T-cell (primary cell): Measurements from ENCODE around the gene POLR1E. TPM values are rescaled to one million over a fixed set of nuclear protein-coding genes. Genes with fewer than 3 reads are reported as not detected.
"Not testable (repeated sequence)": the region's sequence is repeated elsewhere in the genome, so short reads cannot be mapped to it uniquely, and the experiment has no call there.

ENCODE experiments used
- ATAC-seq, 4 experiments: fragments of 200-7000 bp in 3 of 4; fragments of 150-1000 bp in 1 of 4; cut with Tn5 transposase; replicated peaks in 1 of 4; 1 replicate in 3 of 4; 2 replicates in 1 of 4; pipeline ENCODE4 v1.10.0; 2021; ENCODE audit warnings: moderate library complexity in 3 of 4, mild to moderate bottlenecking in 2 of 4, moderate number of reproducible peaks in 1 of 4
- CTCF ChIA-PET, 2 donors: fragments of 300-600 bp; sonication (Branson Sonifier 250); formaldehyde crosslinking; loops; one replicate each; lab custom pipeline; 2022; ENCODE audit warnings: antibody characterized with exemption in 2 of 2; lab: Charles Lee
- POLR2A ChIA-PET, 2 donors: fragments of 300-600 bp; sonication (Branson Sonifier 250); formaldehyde crosslinking; loops; one replicate each; lab custom pipeline; 2022; ENCODE audit warnings: antibody characterized with exemption in 2 of 2; lab: Charles Lee
- DNase-seq, 35 experiments: peaks; one replicate each; pipeline versions ENCODE4 v3.0.0 to v3.0.0-alpha.2; 2013 to 2023
- H3K27ac ChIP-seq: one replicate; pipeline ENCODE4 v1.5.1; 2013; ENCODE audit warnings: low read length
- H3K27me3 ChIP-seq, 2 experiments: replicated peaks in 1 of 2; 1 replicate in 1 of 2; 2 replicates in 1 of 2; pipeline versions ENCODE4 v1.6.1 to v1.7.0; 2013; ENCODE audit warnings: low read length in 1 of 2, mixed read lengths in 1 of 2; ENCODE audit not compliant: control insufficient read depth in 2 of 2, insufficient read depth in 2 of 2; ENCODE audit errors: extremely low read depth in 1 of 2
- H3K36me3 ChIP-seq, 2 donors: 1 replicate in 1 of 2; 2 replicates in 1 of 2; pipeline versions ENCODE4 v1.6.1 to v1.7.0; 2013; ENCODE audit warnings: low read length in 1 of 2; ENCODE audit not compliant: control insufficient read depth in 2 of 2, insufficient read depth in 1 of 2; ENCODE audit errors: extremely low read depth in 1 of 2
- H3K4me1 ChIP-seq, 2 experiments: 1 replicate in 1 of 2; 2 replicates in 1 of 2; pipeline versions ENCODE4 v1.6.1 to v1.7.0; 2013; ENCODE audit warnings: low read length in 2 of 2, mixed read lengths in 1 of 2; ENCODE audit not compliant: insufficient read depth in 2 of 2, control insufficient read depth in 1 of 2; ENCODE audit errors: extremely low read depth in 1 of 2
- H3K4me3 ChIP-seq, 2 donors: 1 replicate in 1 of 2; 2 replicates in 1 of 2; pipeline versions ENCODE4 v1.5.1 to v1.7.0; 2013; ENCODE audit warnings: mild to moderate bottlenecking in 2 of 2, low read length in 1 of 2, moderate library complexity in 1 of 2; ENCODE audit not compliant: control insufficient read depth in 1 of 2; ENCODE audit errors: extremely low read depth in 1 of 2
- H3K9me3 ChIP-seq: 2 replicates; pipeline ENCODE4 v1.7.0; 2013
- H3K27ac Mint-ChIP-seq, 2 donors: one replicate each; pipeline ENCODE4 v1.8.0; 2020 to 2021; ENCODE audit warnings: mild to moderate bottlenecking in 2 of 2, mixed read lengths in 2 of 2
- H3K27me3 Mint-ChIP-seq, 2 donors: one replicate each; pipeline ENCODE4 v1.8.0; 2021 to 2022; ENCODE audit warnings: mixed read lengths in 2 of 2
- H3K36me3 Mint-ChIP-seq: one replicate; pipeline ENCODE4 v1.8.0; 2021; ENCODE audit warnings: mixed read lengths
- H3K4me1 Mint-ChIP-seq, 3 donors: one replicate each; pipeline ENCODE4 v1.8.0; 2020 to 2022; ENCODE audit warnings: mixed read lengths in 3 of 3, mild to moderate bottlenecking in 1 of 3
- H3K4me3 Mint-ChIP-seq, 3 donors: one replicate each; pipeline ENCODE4 v1.8.0; 2020 to 2022; ENCODE audit warnings: mild to moderate bottlenecking in 3 of 3, mixed read lengths in 3 of 3, moderate library complexity in 3 of 3
- H3K9me3 Mint-ChIP-seq, 3 donors: one replicate each; pipeline ENCODE4 v1.8.0; 2020 to 2022; ENCODE audit warnings: mixed read lengths in 3 of 3
- WGBS: methylation state at CpG from one replicate; pipeline ENCODE4 v1.1.5; 2013; ENCODE audit warnings: missing lambda C conversion rate; ENCODE audit not compliant: insufficient coverage; 5-methylcytosine and 5-hydroxymethylcytosine counted together
- total RNA-seq, 35 experiments: library from RNA in 6 of 35; stranded (reverse) in 6 of 35; fragments of 120-200 nt in 1 of 35; gene quantifications; one replicate each; pipeline versions ENCODE4 v1.2.1 to v1.2.4 and lab custom pipeline; 2013 to 2026

The POLR1E gene
- total RNA-seq, 5 donors from 2014 or later (not counting 1 experiment from before 2014, with no cell fraction given): 31.5 to 37.4 (median 35.0) TPM

DNA sequence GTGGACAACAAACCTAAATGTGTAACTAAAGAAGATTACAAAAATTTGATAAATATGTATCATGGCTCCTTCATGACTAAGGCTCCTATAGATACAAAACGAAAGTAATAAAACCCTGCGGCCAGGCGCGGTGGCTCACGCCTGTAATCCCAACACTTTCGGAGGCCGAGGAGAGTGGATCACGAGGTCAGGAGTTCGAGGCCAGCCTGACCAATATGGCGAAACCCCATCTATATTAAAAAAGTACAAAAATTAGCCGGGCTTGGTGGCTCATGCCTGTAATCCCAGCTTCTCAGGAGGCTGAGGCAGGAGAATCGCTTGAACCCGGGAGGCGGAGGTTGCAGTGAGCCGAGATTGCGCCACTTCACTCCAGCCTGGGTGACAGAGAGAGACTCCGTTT, 18.2 kb upstream of the POLR1E start:
- H3K36me3 Mint-ChIP-seq, H3K27ac Mint-ChIP-seq, H3K36me3 ChIP-seq, H3K4me3 Mint-ChIP-seq, ATAC-seq, H3K4me3 ChIP-seq, CTCF ChIA-PET, H3K9me3 ChIP-seq, H3K9me3 Mint-ChIP-seq, H3K27ac ChIP-seq, H3K27me3 Mint-ChIP-seq, H3K27me3 ChIP-seq, DNase-seq, POLR2A ChIA-PET: not testable (repeated sequence)
- peaks cover 13 to 23% of the 10 kb centered on the region in 2 experiments for H3K4me1 ChIP-seq
- peaks cover 33 to 49% (median 40%) of the 10 kb centered on the region in 3 donors for H3K4me1 Mint-ChIP-seq
- 97% methylated on average over 7 of the region's 17 CpGs for WGBS

DNA sequence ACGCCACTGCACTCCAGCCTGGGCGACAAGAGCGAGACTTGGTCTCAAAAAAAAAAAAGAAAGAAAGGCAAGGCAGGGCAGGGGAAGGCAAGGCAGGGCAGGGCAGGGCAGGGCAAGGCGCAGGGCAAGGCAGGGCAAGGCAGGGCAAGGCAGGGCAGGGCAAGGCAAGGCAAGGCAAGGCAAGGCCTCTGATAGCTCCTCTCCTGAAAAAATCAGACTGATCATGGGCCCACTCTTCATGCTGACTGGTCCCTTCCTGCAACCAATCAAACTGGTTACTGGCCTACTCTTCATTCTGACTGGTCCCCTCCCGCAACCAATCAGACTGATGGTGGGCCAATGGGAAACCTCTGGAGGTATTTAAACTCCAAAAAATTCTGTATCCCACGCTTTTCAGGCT, 17.1 kb upstream of the POLR1E start:
- no peak overlapping the region for H3K27ac ChIP-seq
- no peaks in the 10 kb centered on the region for H3K9me3 ChIP-seq
- H3K4me1 ChIP-seq: peaks cover 7 to 21% of the 10 kb centered on the region in 2 experiments
- no peak for ATAC-seq
- peaks cover 0 to 3% of the 10 kb centered on the region in 2 experiments for H3K27me3 ChIP-seq
- no peaks in the 10 kb centered on the region for H3K36me3 ChIP-seq
- ChIA-PET POLR2A (interaction anchor here in 1 of 2 donors (0.7 kb wide), 2 partner anchors 10 to 17 kb away, joined by 3 to 5 read pairs; partner anchors contain the start of gene POLR1E), CTCF (no interaction called here)
- Mint-ChIP-seq H3K4me1 (peaks cover 24 to 38% (median 29%) of the 10 kb centered on the region in 3 donors), H3K36me3 (no peaks in the 10 kb centered on the region), H3K4me3 (no peak overlapping the region), H3K9me3 (no peaks in the 10 kb centered on the region), H3K27ac (no peak overlapping the region), H3K27me3 (no peaks in the 10 kb centered on the region)
- no peak overlapping the region for H3K4me3 ChIP-seq
- 98% methylated on average over 5 of the region's 6 CpGs for WGBS
- no peak for DNase-seq

DNA sequence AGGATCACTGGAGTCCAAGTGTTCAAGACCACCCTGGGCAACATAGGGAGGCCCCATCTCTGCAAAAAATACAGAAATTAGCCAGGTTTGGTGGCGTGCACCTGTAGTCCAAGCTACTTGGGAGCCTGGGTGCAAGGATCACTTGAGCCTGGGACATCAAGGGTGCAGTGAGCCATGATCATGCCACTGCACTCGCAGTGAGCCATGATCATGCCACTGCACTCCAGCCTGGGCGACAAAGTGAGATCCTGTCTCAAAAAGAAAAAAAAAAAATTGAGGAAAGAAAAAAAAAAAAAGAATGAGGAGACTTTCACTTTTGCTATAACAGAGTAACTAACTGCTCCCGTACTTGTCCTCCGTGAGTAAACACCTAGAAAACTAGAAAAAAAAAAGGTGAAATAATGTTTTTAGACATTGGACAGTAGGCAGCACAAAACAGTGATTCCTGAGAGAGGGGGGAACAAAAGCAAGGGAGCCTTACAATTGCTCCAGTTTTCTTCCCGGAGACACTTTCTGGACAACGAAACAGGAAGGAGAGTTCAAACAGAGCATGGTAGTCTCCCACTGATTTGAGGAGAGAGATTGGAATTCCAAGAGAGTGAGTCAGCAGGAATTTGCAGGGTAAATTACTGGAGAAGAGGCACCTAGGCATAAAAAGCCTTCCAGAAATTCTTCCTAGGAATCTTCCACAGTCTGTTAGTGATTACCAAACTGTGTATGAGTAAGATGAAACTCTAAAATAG, 13.6 kb upstream of the POLR1E start:
- Histone ChIP-seq H3K9me3 (peaks cover 2% of the 10 kb centered on the region), H3K4me1 (peaks cover 0 to 4% of the 10 kb centered on the region in 2 experiments), H3K27me3 (peaks cover 0 to 8% of the 10 kb centered on the region in 2 experiments), H3K36me3 (no peaks in the 10 kb centered on the region), H3K4me3 (peak overlapping the region in 1 of 2 donors; percentile 10), H3K27ac (no peak overlapping the region)
- ChIA-PET CTCF (interaction anchor here in 1 of 2 donors (0.6 kb wide), 1 partner anchor 363 kb away, joined by 6 read pairs; no protein-coding TSS in a partner anchor), POLR2A (no interaction called here)
- Mint-ChIP-seq H3K4me1 (peaks cover 12 to 15% (median 14%) of the 10 kb centered on the region in 3 donors), H3K4me3 (peak overlapping the region; percentile 71 to 78 (median 76)), H3K27ac (peak overlapping the region; percentile 81 to 85), H3K36me3 (peaks cover 4% of the 10 kb centered on the region), H3K27me3 (peaks cover 6% of the 10 kb centered on the region in 2 donors), H3K9me3 (peaks cover 0 to 5% (median 0%) of the 10 kb centered on the region in 3 donors)
- WGBS: 49% methylated on average over 3 of the region's 7 CpGs
- no peak for DNase-seq
- ATAC-seq: peak in 2 of 4 experiments; percentile 29 to 44

DNA sequence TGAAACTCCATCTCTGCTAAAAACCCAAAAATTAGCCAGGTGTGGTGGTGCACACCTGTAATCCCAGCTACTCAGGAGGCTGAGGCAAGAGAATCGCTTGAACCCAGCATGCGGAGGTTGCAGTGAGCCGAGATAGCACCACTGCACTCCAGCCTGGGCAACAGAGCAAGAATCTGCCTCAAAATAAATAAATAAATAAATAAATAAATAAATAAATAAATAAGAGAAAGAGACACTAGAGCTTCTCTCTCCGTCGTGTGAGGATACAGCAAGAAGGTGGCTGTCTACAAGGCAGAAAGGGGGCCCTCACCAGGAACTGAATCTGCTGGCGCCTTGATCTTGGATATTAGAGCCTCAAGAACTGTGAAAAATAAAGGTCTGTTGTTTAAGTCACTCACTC, 11.8 kb upstream of the POLR1E start:
- H3K9me3 Mint-ChIP-seq, H3K36me3 ChIP-seq, CTCF ChIA-PET, ATAC-seq, H3K9me3 ChIP-seq, H3K36me3 Mint-ChIP-seq, DNase-seq, POLR2A ChIA-PET, H3K4me1 ChIP-seq, H3K27ac ChIP-seq, H3K4me3 ChIP-seq, H3K27ac Mint-ChIP-seq, H3K27me3 ChIP-seq, H3K4me3 Mint-ChIP-seq: not testable (repeated sequence)
- Mint-ChIP-seq H3K27me3 (peaks cover 12 to 15% of the 10 kb centered on the region in 2 donors), H3K4me1 (peaks cover 12 to 15% (median 13%) of the 10 kb centered on the region in 3 donors)
- 50% methylated on average over 2 of the region's 6 CpGs for WGBS

DNA sequence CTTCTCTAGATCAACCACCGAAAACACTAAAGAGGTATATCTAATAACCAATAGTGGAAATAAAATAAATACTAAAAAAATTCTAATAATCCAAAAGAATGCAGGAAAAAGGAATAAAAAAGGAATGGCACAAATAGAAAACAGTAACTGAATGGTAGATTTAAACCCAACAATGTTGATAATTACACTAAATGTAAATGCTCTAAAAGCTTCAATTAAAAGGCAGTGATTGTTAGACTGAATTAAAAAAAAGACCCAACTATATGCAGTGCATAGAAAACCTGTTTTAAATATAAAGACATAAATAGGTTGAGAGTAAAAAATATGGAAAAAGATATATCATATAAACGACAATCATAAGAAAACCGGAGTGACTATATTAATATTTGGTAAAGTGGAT, 11.3 kb upstream of the POLR1E start:
- H3K27me3 Mint-ChIP-seq: peaks cover 16 to 18% of the 10 kb centered on the region in 2 donors
- Histone ChIP-seq H3K4me1 (peaks cover 0 to 4% of the 10 kb centered on the region in 2 experiments), H3K4me3 (no peak overlapping the region), H3K27me3 (peaks cover 2 to 12% of the 10 kb centered on the region in 2 experiments), H3K9me3 (peaks cover 2% of the 10 kb centered on the region), H3K36me3 (no peaks in the 10 kb centered on the region), H3K27ac (no peak overlapping the region)
- peaks cover 12 to 15% (median 13%) of the 10 kb centered on the region in 3 donors for H3K4me1 Mint-ChIP-seq
- H3K4me3 Mint-ChIP-seq: no peak overlapping the region
- H3K9me3 Mint-ChIP-seq: peaks cover 0 to 5% (median 0%) of the 10 kb centered on the region in 3 donors
- ChIA-PET POLR2A (no interaction called here), CTCF (no interaction called here)
- H3K36me3 Mint-ChIP-seq: peaks cover 4% of the 10 kb centered on the region
- DNase-seq (no peak), ATAC-seq (no peak)
- no peak overlapping the region for H3K27ac Mint-ChIP-seq
- no CpG with 5 or more reads among the region's 3 CpGs for WGBS

DNA sequence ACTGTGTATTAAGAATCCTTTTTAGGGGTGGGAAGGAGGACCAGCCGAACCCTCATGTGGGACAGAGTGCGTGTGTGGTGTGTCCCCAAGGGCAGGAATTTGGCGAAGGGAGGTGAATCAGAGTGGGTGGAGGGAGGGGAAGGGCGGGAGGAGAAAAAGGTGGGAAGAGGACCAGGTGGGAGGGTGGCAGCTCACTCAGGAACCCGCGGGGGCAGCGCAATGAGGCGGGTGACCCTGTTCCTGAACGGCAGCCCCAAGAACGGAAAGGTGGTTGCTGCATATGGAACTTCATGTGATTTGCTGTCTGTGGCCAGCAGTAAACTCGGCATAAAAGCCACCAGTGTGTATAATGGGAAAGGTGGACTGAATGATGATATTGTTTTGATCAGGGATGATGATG, 8.8 kb upstream of the POLR1E start:
- Histone ChIP-seq H3K9me3 (peaks cover 2% of the 10 kb centered on the region), H3K36me3 (no peaks in the 10 kb centered on the region), H3K27me3 (peaks cover 2 to 17% of the 10 kb centered on the region in 2 experiments), H3K4me1 (peaks cover 0 to under 1% of the 10 kb centered on the region in 2 experiments), H3K4me3 (no peak overlapping the region), H3K27ac (no peak overlapping the region)
- H3K27ac Mint-ChIP-seq: peak overlapping the region in 1 of 2 donors; percentile 11
- ChIA-PET POLR2A (interaction anchor here in 1 of 2 donors (0.6 kb wide), 1 partner anchor 27 kb away, joined by 3 read pairs; no protein-coding TSS in a partner anchor), CTCF (no interaction called here)
- 75% methylated on average over 9 of the region's 11 CpGs for WGBS
- peaks cover 6% of the 10 kb centered on the region in 3 donors for H3K4me1 Mint-ChIP-seq
- H3K36me3 Mint-ChIP-seq: peaks cover 4% of the 10 kb centered on the region
- H3K9me3 Mint-ChIP-seq: peaks cover 0 to 5% (median 0%) of the 10 kb centered on the region in 3 donors
- peaks cover 26 to 29% of the 10 kb centered on the region in 2 donors for H3K27me3 Mint-ChIP-seq
- no peak overlapping the region for H3K4me3 Mint-ChIP-seq
- DNase-seq (no peak), ATAC-seq (no peak)
